ENCODE data around the gene ZNF324.
"Not testable (repeated sequence)": the region's sequence is repeated elsewhere in the genome, so short reads cannot be mapped to it uniquely, and the experiment has no call there.

The ZNF324 gene

DNA sequence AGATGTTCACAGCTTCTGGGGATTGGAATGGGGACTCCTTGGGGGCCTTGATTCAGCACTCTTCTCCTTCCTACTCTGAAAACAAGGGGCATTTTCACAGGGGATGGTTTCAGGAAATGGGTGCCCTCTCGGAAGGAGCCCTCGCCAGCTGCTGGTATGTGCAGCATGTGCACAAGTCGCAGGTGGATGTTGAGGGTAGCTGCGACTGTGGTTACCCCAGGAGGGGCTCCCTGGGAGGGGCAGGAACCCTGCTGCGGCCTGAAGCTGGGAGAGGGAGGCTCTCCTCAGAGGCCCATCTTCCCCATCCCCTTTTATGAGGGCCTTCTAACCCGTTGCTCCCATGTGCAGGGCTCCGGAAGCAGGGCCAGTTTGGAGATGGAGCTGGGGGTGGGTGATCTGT, 15.5 kb downstream of the ZNF324 start:
- ATAC-seq = no peak

DNA sequence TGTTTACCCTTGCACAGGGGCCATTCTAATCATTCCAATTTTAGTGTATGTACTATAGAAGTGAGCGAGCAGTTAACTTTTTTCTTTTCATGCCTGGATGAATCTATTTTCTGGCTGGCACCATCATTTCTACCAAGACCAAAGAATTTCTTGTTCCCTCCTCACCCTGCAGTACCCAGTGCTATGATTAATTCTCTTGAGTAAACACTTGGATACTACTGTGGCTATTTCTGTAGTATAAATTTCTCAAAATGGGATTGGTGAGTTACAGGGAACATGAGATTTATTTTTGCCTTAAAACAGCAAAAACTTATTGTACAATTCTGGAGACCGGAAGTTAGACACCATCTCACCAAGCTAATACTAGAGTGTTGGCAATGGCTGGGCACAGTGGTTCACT, 16.9 kb downstream of the ZNF324 start:
- TF ChIP-seq, protein P1, sequence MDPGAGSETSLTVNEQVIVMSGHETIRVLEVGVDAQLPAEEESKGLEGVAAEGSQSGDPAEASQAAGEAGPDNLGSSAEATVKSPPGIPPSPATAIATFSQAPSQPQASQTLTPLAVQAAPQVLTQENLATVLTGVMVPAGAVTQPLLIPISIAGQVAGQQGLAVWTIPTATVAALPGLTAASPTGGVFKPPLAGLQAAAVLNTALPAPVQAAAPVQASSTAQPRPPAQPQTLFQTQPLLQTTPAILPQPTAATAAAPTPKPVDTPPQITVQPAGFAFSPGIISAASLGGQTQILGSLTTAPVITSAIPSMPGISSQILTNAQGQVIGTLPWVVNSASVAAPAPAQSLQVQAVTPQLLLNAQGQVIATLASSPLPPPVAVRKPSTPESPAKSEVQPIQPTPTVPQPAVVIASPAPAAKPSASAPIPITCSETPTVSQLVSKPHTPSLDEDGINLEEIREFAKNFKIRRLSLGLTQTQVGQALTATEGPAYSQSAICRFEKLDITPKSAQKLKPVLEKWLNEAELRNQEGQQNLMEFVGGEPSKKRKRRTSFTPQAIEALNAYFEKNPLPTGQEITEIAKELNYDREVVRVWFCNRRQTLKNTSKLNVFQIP (CRISPR knock-in tag; IDR thresholded peaks at IDR 0.05; ENCODE audit: borderline replicate concordance, low read depth) = no peak
- no peak for ATAC-seq

More for the DNA sequence above, 15.5 kb downstream of the ZNF324 start:
- TF ChIP-seq ESRRG (CRISPR knock-in tag; IDR thresholded peaks at IDR 0.05) = no peak
- TF ChIP-seq, protein P2, sequence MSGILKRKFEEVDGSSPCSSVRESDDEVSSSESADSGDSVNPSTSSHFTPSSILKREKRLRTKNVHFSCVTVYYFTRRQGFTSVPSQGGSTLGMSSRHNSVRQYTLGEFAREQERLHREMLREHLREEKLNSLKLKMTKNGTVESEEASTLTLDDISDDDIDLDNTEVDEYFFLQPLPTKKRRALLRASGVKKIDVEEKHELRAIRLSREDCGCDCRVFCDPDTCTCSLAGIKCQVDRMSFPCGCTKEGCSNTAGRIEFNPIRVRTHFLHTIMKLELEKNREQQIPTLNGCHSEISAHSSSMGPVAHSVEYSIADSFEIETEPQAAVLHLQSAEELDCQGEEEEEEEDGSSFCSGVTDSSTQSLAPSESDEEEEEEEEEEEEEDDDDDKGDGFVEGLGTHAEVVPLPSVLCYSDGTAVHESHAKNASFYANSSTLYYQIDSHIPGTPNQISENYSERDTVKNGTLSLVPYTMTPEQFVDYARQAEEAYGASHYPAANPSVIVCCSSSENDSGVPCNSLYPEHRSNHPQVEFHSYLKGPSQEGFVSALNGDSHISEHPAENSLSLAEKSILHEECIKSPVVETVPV (CRISPR knock-in tag; IDR thresholded peaks at IDR 0.05) = no peak
- TF ChIP-seq GLIS3 (CRISPR knock-in tag; IDR thresholded peaks at IDR 0.05) = no peak

DNA sequence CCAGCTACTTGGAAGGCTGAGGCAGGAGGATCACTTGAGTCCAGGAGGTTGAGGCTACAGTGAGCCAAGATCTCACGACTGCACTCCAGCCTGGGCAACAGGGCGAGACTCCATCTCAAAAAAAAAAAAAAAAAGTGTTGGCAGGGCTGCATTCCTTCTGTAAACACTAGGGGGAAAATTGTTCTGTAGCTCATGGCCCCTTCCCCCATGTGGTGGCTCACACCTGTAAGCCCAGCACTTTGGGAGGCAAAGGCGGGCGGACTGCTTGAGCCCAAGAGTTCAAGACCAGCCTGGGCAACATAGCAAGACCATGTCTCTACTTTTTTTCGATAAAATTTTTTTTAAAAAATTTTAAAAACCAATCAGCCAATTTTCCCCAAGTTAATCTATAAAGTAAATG, 17.5 kb downstream of the ZNF324 start:
- not testable (repeated sequence) for ATAC-seq

DNA sequence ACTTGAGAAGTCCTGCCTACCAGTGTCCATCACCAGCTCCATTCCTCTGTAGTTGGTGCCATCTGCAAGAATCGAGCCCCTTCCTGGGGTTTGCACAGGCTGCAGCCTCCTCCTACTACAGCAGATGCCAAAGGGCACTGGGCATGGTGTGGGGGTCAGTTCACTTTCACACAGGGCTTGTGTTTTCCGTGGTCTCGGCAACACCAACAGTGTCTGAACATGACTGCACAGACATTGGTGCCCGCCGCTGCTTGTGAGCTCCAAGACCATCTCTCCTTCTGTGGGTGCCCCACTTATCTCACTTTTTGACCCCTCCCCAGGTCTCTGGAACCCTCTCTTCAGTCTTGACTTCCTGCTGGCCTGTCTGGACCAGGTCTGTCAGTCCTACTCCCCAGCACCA, 24.5 kb downstream of the ZNF324 start:
- ATAC-seq = no peak
- no peak for TF ChIP-seq SNAI2 (CRISPR knock-in tag; IDR thresholded peaks at IDR 0.05)
- no peak for TF ChIP-seq ESRRG (CRISPR knock-in tag; IDR thresholded peaks at IDR 0.05)
- no peak for TF ChIP-seq ZNF70 (CRISPR knock-in tag; IDR thresholded peaks at IDR 0.05)
- no peak for TF ChIP-seq ZC3H10 (CRISPR knock-in tag; IDR thresholded peaks at IDR 0.05)
- no peak for TF ChIP-seq ZNF565 (CRISPR knock-in tag; conservative IDR thresholded peaks at IDR 0.05; ENCODE audit: low read depth)
- no peak for TF ChIP-seq ISL1 (CRISPR knock-in tag; IDR thresholded peaks at IDR 0.05)
- TF ChIP-seq RARB (CRISPR knock-in tag; IDR thresholded peaks at IDR 0.05) = no peak
- TF ChIP-seq ZNF8 (CRISPR knock-in tag; IDR thresholded peaks at IDR 0.05) = no peak
- TF ChIP-seq, protein P3, sequence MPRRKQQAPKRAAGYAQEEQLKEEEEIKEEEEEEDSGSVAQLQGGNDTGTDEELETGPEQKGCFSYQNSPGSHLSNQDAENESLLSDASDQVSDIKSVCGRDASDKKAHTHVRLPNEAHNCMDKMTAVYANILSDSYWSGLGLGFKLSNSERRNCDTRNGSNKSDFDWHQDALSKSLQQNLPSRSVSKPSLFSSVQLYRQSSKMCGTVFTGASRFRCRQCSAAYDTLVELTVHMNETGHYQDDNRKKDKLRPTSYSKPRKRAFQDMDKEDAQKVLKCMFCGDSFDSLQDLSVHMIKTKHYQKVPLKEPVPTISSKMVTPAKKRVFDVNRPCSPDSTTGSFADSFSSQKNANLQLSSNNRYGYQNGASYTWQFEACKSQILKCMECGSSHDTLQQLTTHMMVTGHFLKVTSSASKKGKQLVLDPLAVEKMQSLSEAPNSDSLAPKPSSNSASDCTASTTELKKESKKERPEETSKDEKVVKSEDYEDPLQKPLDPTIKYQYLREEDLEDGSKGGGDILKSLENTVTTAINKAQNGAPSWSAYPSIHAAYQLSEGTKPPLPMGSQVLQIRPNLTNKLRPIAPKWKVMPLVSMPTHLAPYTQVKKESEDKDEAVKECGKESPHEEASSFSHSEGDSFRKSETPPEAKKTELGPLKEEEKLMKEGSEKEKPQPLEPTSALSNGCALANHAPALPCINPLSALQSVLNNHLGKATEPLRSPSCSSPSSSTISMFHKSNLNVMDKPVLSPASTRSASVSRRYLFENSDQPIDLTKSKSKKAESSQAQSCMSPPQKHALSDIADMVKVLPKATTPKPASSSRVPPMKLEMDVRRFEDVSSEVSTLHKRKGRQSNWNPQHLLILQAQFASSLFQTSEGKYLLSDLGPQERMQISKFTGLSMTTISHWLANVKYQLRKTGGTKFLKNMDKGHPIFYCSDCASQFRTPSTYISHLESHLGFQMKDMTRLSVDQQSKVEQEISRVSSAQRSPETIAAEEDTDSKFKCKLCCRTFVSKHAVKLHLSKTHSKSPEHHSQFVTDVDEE (CRISPR knock-in tag; IDR thresholded peaks at IDR 0.05) = no peak
- no peak for TF ChIP-seq TOX (CRISPR knock-in tag; IDR thresholded peaks at IDR 0.05; ENCODE audit: borderline replicate concordance)
- TF ChIP-seq OSR1 (CRISPR knock-in tag; IDR thresholded peaks at IDR 0.05) = no peak

DNA sequence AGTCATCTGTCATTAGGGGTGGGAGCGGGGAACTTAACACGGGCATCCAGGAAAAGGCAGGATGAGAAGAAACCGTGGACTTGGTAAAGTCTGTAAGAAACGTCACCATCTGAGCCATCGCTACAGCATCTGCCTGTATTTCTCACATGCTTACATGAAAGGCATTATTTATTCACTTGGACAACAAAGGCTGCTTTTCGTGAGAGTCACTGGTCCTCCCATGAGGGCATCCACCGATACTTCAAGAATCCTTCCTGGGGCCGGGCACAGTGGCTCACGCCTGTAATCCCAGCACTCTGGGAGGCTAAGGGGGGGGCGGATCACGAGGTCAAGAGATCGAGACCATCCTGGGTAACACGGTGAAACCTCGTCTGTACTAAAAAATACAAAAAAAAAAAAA, 25.4 kb downstream of the ZNF324 start:
- TF ChIP-seq ZFP3 (CRISPR knock-in tag; IDR thresholded peaks at IDR 0.05) (no peak), SNAI2 (CRISPR knock-in tag; IDR thresholded peaks at IDR 0.05) (no peak), BACH2 (CRISPR knock-in tag; IDR thresholded peaks at IDR 0.05; ENCODE audit: borderline replicate concordance) (no peak), ESRRG (CRISPR knock-in tag; IDR thresholded peaks at IDR 0.05) (no peak), ZNF70 (CRISPR knock-in tag; IDR thresholded peaks at IDR 0.05) (no peak), ZNF8 (CRISPR knock-in tag; IDR thresholded peaks at IDR 0.05) (no peak), ZNF565 (CRISPR knock-in tag; conservative IDR thresholded peaks at IDR 0.05; ENCODE audit: low read depth) (no peak), PPARA (CRISPR knock-in tag; IDR thresholded peaks at IDR 0.05; ENCODE audit: borderline replicate concordance) (no peak), ARNTL (CRISPR knock-in tag; IDR thresholded peaks at IDR 0.05; ENCODE audit: borderline replicate concordance, low read depth) (no peak), ISL1 (CRISPR knock-in tag; IDR thresholded peaks at IDR 0.05) (no peak), ZFP30 (CRISPR knock-in tag; IDR thresholded peaks at IDR 0.05) (no peak), RARB (CRISPR knock-in tag; IDR thresholded peaks at IDR 0.05) (no peak)
- TF ChIP-seq, protein P1 (CRISPR knock-in tag; IDR thresholded peaks at IDR 0.05; ENCODE audit: borderline replicate concordance, low read depth) = no peak
- TF ChIP-seq, protein P3 (CRISPR knock-in tag; IDR thresholded peaks at IDR 0.05) = no peak
- TF ChIP-seq, protein P4, sequence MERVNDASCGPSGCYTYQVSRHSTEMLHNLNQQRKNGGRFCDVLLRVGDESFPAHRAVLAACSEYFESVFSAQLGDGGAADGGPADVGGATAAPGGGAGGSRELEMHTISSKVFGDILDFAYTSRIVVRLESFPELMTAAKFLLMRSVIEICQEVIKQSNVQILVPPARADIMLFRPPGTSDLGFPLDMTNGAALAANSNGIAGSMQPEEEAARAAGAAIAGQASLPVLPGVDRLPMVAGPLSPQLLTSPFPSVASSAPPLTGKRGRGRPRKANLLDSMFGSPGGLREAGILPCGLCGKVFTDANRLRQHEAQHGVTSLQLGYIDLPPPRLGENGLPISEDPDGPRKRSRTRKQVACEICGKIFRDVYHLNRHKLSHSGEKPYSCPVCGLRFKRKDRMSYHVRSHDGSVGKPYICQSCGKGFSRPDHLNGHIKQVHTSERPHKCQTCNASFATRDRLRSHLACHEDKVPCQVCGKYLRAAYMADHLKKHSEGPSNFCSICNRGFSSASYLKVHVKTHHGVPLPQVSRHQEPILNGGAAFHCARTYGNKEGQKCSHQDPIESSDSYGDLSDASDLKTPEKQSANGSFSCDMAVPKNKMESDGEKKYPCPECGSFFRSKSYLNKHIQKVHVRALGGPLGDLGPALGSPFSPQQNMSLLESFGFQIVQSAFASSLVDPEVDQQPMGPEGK (CRISPR knock-in tag; IDR thresholded peaks at IDR 0.05; ENCODE audit: borderline replicate concordance) = no peak
- TF ChIP-seq, protein P5, sequence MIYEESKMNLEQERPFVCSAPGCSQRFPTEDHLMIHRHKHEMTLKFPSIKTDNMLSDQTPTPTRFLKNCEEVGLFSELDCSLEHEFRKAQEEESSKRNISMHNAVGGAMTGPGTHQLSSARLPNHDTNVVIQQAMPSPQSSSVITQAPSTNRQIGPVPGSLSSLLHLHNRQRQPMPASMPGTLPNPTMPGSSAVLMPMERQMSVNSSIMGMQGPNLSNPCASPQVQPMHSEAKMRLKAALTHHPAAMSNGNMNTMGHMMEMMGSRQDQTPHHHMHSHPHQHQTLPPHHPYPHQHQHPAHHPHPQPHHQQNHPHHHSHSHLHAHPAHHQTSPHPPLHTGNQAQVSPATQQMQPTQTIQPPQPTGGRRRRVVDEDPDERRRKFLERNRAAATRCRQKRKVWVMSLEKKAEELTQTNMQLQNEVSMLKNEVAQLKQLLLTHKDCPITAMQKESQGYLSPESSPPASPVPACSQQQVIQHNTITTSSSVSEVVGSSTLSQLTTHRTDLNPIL (CRISPR knock-in tag; IDR thresholded peaks at IDR 0.05; ENCODE audit: low read depth) = no peak
- no peak for ATAC-seq
